GM21576 (cell line): ENCODE data around the gene DHRSX.
"Not testable (repeated sequence)": the region's sequence is repeated elsewhere in the genome, so short reads cannot be mapped to it uniquely, and the experiment has no call there.

Experiments used
- ATAC-seq: cut with Tn5 transposase; IDR thresholded peaks from one replicate; pipeline ENCODE4 v1.9.1; 2021; ENCODE audit warnings: mild to moderate bottlenecking, moderate library complexity; ENCODE audit not compliant: unreplicated experiment

The DHRSX gene

DNA sequence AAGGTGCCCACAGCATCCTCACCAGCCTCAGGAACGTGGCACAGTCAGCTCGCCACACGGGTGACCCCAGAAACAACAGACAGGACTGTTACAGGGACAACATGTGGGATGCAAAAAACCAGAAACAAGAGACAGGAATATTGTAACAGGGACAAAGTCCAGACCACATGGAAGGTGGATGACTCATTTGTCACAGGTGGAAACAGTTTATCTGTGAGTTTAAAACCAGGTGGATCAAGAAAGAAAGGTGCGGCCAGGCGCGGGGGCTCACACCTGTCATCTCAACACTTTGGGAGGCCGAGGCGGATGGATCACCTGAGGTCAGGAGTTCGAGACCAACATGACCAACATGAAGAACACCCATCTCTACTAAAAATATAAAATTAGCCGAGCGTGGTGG lies 23.5 kb downstream of the DHRSX start:
- ATAC-seq: not testable (repeated sequence)

DNA sequence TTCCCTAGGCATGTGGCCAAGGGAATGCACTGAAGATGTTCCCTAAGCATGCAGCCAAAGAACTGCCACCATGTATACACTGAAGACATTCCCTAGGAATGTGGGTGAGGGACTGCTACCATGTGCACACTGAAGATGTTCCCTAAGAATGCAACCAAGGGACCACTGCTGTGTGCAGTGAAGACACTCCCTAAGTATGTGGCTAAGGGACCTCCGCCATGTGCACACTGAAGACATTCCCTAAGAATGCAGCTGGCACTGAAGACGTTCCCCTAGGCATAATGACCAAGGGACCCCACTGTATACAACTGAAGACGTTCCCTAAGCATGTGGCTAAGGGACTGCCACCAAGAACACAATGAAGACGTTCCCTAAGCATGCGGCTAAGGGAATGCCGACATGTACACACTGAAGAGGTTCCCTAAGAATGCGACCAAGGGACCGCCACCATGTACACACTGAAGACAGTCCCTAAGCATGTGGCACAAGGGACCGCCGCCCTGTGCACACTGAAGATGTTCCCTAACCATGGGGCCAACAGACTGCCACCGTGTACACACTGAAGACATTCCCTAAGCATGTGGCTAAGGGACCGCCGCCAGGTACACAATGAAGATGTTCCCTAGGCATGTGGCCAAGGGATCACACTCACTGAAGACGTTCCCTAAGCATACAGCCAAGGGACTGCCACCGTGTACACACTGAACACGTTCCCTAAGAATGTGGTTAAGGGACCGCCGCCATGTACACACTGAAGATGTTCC lies 25.6 kb downstream of the DHRSX start:
- ATAC-seq: no peak

DNA sequence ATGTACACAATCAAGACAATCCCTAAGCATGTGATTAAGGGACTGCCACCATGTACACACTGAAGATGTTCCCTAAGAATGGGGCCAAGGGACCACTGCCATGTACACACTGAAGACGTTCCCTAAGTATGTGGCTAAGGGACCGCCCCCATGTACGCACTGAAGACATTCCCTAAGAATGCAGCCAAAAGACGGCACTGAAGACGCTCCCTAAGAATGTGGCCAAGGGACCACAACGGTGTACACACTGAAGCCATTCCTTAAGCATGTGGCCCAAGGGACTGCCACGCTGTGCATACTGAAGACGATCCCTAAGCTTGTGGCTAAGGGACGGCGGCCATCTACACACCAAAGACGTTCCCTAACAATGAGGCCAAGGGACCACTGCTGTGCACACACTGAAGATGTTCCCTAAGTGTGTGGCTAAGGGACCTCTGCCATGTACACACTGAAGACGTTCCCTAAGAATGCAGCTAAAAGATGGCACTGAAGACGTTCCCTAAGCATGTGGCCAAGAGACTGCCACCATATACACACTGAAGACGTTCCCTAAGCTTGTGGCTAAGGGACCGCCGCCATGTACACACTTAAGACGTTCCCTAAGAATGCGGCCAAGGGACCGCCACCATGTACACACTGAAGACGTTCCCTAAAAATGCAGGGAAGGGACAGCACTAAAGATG lies 26.4 kb downstream of the DHRSX start:
- no peak for ATAC-seq

DNA sequence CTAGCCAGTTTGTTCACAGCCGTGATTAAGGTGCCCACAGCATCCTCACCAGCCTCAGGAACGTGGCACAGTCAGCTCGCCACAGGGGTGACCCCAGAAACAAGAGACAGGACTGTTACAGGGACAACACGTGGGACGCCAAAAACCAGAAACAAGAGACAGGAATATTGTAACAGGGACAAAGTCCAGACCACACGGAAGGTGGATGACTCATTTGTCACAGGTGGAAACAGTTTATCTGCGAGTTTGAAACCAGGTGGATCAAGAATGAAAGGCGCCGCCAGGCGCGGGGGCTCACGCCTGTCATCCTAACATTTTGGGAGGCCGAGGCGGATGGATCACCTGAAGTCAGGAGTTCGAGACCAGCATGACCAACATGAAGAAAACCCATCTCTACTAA lies 27.7 kb downstream of the DHRSX start:
- ATAC-seq: not testable (repeated sequence)

DNA sequence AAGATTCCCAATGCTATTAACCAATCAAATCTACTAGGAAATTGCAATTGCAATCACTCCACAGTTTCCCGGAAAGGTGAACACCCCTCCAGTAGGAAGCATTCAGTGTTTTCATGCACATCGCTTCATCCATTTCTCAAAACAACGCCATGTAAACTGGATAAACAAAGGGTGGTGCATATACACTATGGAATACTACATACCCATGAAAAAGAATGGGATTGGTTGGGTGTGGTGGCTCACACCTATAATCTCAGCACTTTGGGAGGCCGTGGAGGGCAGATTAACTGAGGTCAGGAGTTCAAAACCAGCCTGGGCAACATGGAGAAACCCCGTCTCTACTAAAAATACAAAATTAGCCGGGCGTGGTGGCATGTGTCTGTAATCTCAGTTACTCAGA lies 29.1 kb downstream of the DHRSX start:
- no peak for ATAC-seq

DNA sequence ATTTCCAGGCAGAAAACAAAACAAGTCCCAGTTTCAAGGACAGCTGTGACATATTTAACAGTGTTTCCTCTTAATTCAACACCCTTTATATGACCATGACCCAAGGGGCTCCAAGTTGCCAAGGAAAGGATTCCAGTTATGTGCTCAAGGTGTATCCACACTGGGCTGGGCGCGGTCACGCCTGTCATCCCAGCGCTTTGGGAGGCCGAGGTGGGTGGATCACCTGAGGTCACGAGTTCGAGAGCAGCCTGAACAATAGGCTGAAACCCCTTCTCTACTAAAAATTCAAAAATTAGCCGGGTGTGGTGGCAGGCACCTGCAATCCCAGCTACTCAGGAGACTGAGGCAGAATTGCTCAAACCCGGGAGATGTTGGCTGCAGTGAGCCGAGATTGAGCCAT lies 29.6 kb downstream of the DHRSX start:
- ATAC-seq: not testable (repeated sequence)

DNA sequence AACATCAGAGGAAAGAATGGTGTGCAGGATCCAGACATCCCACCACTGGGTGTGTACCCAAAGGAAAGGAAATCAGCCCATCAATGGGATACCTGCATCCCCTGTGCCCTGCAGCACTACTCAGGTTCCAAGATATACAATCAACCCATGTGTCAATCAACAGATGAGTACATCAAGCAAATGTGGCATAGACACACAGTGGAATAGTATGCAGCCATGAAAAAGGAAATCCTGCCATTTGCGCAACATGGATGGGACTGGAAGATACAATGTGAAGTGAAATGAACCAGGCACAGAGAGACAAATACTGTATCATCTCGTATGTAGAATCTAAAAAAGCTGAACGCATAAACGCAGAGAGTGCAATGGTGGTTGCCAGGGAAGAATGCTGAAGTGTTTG lies 30.9 kb downstream of the DHRSX start:
- not testable (repeated sequence) for ATAC-seq

DNA sequence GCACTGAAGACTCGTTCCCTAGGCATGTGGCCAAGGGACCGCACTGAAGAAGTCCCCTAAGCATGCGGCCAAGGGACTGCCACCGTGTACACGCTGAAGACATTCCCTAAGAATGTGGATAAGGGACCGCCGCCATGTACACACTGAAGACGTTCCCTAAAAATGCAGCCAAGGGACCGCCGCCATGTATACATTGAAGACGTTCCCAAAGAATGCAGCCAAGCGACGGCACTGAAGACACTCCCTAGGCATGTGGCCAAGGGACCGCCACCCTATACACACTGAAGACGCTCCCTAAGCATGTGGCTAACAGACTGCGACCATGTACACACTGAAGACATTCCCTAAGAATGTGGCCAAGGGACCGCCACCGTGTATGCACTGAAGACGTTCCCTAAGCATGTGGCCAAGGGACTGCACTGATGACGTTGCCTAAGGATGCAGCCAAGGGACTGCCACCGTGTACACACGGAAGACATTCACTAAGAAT lies 31.5 kb downstream of the DHRSX start:
- ATAC-seq: no peak

DNA sequence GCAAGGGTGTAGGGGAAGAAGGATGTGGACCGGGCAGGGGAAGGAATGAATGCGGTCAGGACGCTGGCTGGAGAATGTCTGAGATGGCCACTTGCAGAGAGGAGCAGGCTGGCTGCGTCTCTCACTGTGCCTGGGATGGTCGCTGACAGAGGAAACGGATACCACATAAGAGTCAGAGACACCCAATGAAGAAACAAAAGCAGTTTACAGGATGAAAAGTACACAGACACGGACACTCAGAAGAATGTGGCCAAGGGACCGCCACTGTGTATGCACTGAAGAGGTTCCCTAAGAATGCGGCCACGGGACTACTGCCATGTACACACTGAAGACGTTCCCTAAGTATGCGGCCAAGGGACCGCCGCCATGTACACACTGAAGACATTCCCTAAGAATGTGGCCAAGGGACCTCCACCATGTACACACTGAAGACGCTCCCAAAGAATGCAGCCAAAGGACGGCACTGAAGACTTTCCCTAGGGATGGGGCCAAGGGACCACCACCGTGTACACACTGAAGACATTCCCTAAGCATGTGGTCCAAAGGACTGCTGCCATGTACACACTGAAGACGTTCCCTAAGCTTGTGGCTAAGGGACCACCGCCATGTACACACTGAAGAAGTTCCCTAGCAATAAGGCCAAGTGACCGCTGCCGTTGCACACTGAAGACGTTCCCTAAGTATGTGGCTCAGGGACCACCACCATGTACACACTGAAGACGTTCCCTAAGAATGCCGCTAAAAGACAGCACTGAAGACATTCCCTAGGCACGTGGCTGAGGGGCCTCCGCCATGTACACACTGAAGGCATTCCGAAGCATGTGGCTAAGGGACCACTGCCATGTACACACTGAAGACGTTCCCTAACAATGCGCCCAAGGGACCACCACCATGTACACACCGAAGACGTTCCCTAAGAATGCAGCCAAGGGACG lies 32.2 kb downstream of the DHRSX start:
- no peak for ATAC-seq

DNA sequence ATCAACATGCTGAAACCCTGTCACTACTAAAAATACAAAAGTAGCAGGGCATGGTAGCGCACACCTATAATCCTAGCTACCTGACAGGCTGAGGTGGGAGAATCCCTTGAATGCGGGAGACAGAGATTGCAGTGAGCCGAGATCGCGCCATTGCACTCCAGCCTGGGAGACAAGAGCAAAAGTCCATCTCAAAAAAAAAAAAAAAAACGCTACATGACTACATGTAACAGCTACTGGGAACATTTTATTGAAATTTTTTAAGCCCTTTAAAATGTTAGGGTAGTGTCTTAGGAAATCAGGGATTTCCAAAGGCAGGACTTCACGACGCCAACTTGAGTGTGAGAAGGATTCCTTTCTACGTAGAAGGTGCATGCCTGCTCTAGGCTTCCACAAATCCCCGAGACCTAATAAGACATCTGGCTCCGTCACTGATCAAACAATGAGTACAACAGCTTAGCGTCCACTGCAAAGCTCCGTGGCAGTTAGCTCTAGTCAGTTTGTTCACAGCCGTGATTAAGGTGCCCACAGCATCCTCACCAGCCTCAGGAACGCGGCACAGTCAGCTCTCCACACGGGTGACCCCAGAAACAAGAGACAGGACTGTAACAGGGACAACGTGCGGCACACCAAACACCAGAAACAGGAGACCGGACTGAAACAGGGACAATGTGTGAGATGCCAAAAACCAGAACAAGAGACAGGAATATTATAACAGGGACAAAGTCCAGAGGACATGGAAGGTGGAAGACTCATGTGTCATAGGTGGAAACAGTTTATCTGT lies 33.7 kb downstream of the DHRSX start:
- no peak for ATAC-seq

DNA sequence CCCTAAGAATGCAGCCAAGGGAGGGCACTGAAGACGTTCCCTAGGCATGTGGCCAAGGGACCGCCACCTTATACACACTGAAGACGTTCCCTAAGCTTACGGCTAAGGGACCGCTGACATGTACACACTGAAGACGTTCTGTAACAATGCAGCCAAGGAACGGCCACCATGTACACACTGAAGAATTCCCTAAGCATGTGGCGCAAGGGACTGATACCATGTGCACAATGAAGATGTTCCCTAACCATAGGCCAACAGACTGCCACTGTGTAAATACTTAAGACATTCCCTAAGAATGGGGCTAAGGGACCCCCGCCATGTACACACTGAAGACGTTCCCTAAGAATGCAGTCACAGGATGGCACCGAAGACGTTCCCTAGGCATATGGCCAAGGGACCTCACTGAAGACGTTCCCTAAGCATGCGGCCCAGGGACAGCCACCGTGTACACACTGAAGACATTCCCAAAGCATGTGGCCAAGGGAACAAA lies 36.1 kb downstream of the DHRSX start:
- ATAC-seq: no peak

DNA sequence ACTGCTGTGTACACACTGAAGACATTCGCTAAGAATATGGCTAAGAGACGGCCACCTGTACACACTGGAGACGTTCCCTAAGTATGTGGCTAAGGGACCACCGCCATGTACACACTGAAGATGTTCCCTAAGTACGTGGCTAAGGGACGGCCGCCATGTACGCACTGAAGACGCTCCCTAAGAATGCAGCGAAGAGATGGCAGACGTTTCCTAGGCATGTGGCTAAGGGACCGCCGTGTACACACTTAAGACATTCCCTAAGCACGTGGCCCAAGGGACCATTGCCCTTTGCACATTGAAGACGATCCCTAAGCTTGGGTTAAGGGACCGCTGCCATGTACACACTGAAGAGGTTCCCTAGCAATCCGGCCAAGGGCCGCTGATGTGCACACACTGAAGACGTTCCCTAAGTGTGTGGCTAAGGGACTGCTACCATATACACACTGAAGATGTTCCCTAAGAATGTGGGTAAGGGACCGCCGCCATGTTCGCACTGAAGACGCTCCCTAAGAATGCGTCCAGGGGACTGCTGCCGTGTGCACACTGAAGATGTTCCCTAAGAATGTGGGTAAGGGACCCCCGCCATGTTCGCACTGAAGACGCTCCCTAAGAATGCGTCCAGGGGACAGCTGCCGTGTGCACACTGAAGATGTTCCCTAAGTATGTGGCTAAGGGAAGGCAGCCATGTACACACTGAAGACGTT lies 36.7 kb downstream of the DHRSX start:
- ATAC-seq: no peak

DNA sequence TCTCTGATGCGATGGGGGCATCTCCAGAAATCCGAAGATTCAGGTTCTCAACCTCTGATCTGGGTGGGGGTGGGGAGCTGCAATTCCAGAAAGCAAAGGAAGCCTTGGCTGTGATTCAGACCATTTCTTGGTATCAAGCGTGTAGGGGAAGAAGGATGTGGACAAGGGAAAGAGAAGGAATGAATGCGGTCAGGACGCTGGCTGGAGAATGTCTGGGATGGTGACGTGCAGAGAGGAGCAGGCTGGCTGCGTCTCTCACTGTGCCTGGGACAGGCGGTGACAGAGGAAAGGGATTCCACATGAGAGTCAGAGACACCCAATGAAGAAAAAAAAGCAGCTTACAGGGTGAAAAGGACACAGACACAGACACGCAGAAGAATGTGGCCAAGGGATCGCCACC lies 37.3 kb downstream of the DHRSX start:
- not testable (repeated sequence) for ATAC-seq

DNA sequence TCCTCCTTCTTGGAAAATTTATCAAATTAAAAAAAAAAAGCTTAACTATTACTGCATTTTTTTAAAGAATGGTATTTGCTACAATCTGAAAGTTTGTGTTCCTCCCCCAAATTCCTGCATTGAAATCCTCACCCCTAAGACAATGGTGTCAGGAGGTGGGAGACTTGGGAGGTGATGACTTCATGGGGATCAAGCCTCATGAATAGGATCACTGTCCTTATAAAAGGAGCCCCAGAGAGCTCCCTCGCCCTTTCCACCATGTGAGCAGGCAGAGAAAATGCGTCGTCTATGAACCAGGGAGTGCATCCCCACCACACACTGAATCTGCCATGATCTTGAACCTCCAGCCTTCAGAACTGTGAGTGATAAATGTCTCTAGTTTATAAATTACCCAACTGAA lies 38.0 kb downstream of the DHRSX start:
- no peak for ATAC-seq

DNA sequence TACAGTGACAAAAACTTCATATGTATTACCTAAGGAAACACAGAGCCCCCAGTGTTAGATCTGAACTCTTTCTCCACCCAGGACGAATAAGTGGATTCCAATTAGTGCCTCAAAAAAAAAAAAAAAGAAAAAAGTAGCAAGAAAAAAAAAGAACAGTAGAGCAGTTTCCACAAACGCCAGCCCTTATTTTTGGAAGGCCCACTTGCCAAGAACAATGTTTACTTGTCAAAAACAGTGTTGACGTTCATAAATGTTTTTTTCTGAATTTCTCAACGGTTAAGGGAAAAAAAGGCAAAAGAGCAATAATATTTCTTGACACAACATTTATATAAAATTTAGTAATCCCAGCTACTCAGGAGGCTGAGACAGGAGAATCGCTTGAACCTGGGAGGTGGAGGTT lies 38.7 kb downstream of the DHRSX start:
- ATAC-seq: no peak

DNA sequence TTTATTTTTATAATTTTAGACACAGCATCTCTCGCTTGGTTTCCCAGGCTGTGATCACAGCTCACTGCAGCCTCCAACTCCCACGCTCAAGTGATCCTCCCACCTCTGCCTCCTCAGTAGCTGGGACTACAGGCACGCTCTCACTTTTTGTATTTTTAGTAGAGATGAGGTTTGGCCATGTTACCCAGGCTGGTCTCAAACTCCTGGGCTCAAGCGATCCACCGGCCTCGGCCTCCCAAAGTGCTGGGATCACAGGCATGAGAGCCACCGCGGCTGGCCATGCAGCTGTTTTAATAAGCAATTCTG lies 39.1 kb downstream of the DHRSX start:
- no peak for ATAC-seq

DNA sequence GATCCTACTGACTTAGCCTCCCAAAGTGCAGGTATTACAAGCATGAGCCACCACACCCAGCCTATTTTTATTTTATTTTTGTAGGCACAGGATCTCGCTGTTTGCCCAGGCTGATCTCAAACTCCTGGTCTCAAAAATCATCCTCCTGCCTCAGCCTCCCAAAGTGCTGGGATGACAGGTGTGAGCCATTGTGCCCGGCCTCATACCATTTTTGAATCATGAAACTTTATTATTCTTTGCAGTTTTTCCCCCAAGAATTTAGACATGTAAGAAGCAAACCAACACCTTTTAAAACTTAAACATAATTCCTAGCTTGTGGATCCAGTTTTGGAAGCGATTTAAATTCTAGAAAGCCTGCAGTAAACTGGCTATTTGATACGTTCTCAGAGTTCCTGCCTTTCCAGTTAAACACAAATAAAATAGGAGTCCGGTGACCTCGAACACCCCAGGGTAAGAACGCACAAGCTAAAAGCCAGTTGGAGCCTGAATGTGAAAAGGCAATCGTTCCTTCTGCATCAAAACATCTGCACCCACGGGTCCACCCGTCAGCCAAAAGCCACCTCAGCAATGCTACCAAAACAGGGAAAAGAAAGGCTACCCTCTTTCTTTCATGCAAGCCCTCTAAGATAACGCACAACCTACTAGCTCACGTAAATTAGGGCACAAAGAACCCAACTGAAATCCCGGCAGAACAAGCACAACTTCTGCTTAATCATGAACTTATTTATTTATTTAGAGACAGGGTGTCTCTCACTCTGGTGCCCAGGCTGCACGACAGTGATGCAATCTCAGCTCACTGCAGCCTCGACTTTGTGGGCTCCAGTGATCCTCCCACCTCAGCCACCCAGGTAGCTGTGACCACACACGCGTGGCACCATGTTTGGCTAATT lies 39.7 kb downstream of the DHRSX start:
- not testable (repeated sequence) for ATAC-seq

DNA sequence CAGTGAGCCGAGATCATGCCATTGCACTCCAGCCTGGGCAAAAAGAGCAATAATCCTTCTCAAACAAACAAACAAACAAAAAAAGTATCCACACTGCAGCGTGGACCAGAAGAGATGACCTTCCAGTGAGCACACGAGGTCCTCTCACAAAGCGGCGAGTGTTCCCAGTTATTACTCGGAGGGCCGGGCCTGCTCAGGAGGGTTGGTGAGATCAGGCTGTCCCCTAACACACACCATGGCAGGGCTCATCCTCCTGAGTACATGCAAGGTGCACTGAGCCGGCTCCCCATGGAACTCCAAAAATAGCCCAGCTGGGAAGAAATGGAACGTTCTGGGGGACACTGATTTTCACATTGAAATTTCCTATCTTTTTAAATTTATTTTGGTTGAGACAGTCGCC lies 40.7 kb downstream of the DHRSX start:
- ATAC-seq: not testable (repeated sequence)

DNA sequence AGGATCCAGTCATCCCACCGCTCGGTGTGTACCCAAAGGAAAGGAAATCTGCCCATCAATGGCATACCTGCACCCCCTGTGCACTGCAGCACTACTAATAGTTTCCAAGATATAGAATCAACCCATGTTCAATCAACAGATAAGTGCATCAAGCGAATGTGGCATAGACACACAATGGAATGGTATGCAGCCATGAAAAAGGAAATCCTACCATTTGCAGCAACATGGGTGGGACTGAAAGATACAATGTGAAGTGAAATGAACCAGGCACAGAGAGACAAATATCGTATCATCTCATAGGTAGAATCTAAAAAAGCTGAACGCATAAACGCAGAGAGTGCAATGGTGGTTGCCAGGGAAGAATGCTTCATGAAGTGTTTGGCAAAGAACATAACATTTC lies 42.5 kb downstream of the DHRSX start:
- no peak for ATAC-seq
